ENCODE results near the gene ROR1. TPM values are rescaled to one million over a fixed set of nuclear protein-coding genes. Genes with fewer than 3 reads are reported as not detected.

ROR1 gene
- total RNA-seq, 1 experiment from 2014 or later = 33.8 TPM

- H3K27ac Mint-ChIP-seq (ENCODE audit: unreplicated experiment) = no peak overlapping the region
- no peaks in the 10 kb centered on the region for H3K9me3 Mint-ChIP-seq (ENCODE audit: low read depth, unreplicated experiment)
- no peak for TF ChIP-seq CTCF (IDR thresholded peaks at IDR 0.05; ENCODE audit: unreplicated experiment)
- H3K27me3 Mint-ChIP-seq (ENCODE audit: unreplicated experiment) = no peaks in the 10 kb centered on the region
- CTCF ChIA-PET = no interaction called here
- intact Hi-C loops (cut with micrococcal nuclease; ENCODE audit: unreplicated experiment) = no loop called here
- H3K4me3 Mint-ChIP-seq (ENCODE audit: low read depth, unreplicated experiment) = no peak overlapping the region
- peaks cover 5% of the 10 kb centered on the region for H3K36me3 Mint-ChIP-seq (ENCODE audit: insufficient read depth, unreplicated experiment)
- no peak for DNase-seq
- BruUV-seq (replicated peaks) = no TSS peak
- peaks cover 16% of the 10 kb centered on the region for H3K4me1 Mint-ChIP-seq (ENCODE audit: low read depth, unreplicated experiment)
Measured at GRCh38 chr1:64116537-64116936, 342.7 kb downstream of the ROR1 start.

GRCh38 chr1:64117492-64117891, 343.7 kb downstream of the ROR1 start:
- no peak for TF ChIP-seq CTCF (IDR thresholded peaks at IDR 0.05; ENCODE audit: unreplicated experiment)
- Mint-ChIP-seq H3K4me1 (ENCODE audit: low read depth, unreplicated experiment) (peaks cover 13% of the 10 kb centered on the region), H3K27ac (ENCODE audit: unreplicated experiment) (no peak overlapping the region), H3K9me3 (ENCODE audit: low read depth, unreplicated experiment) (no peaks in the 10 kb centered on the region), H3K27me3 (ENCODE audit: unreplicated experiment) (no peaks in the 10 kb centered on the region), H3K36me3 (ENCODE audit: insufficient read depth, unreplicated experiment) (peaks cover 5% of the 10 kb centered on the region), H3K4me3 (ENCODE audit: low read depth, unreplicated experiment) (no peak overlapping the region)
- BruUV-seq (replicated peaks) = no TSS peak
- DNase-seq = no peak
- intact Hi-C loops (cut with micrococcal nuclease; ENCODE audit: unreplicated experiment) = no loop called here
- CTCF ChIA-PET = no interaction called here

GRCh38 chr1:64121766-64122385, 348.1 kb downstream of the ROR1 start:
- H3K27ac Mint-ChIP-seq (ENCODE audit: unreplicated experiment) = no peak overlapping the region
- H3K36me3 Mint-ChIP-seq (ENCODE audit: insufficient read depth, unreplicated experiment) = no peaks in the 10 kb centered on the region

GRCh38 chr1:64122588-64122987, 348.8 kb downstream of the ROR1 start:
- Mint-ChIP-seq H3K4me1 (ENCODE audit: low read depth, unreplicated experiment) (peaks cover 7% of the 10 kb centered on the region), H3K9me3 (ENCODE audit: low read depth, unreplicated experiment) (peaks cover 2% of the 10 kb centered on the region), H3K36me3 (ENCODE audit: insufficient read depth, unreplicated experiment) (no peaks in the 10 kb centered on the region), H3K27me3 (ENCODE audit: unreplicated experiment) (no peaks in the 10 kb centered on the region), H3K27ac (ENCODE audit: unreplicated experiment) (no peak overlapping the region), H3K4me3 (ENCODE audit: low read depth, unreplicated experiment) (no peak overlapping the region)
- no peak for DNase-seq
- BruUV-seq (replicated peaks) = no TSS peak
- CTCF ChIA-PET = interaction anchor here (1.6 kb wide), 1 partner anchor 448 kb away, joined by 3 read pairs; no protein-coding TSS in a partner anchor
- intact Hi-C loops (cut with micrococcal nuclease; ENCODE audit: unreplicated experiment) = no loop called here
- no peak for TF ChIP-seq CTCF (IDR thresholded peaks at IDR 0.05; ENCODE audit: unreplicated experiment)

More at GRCh38 chr1:64121766-64122385, 348.1 kb downstream of the ROR1 start:
- CTCF ChIA-PET = interaction anchor here (1.6 kb wide), 1 partner anchor 447 kb away, joined by 3 read pairs; no protein-coding TSS in a partner anchor
- intact Hi-C loops (cut with micrococcal nuclease; ENCODE audit: unreplicated experiment) = no loop called here
- H3K9me3 Mint-ChIP-seq (ENCODE audit: low read depth, unreplicated experiment) = no peaks in the 10 kb centered on the region
- no peak for TF ChIP-seq CTCF (IDR thresholded peaks at IDR 0.05; ENCODE audit: unreplicated experiment)
- peaks cover 7% of the 10 kb centered on the region for H3K4me1 Mint-ChIP-seq (ENCODE audit: low read depth, unreplicated experiment)
- H3K27me3 Mint-ChIP-seq (ENCODE audit: unreplicated experiment) = no peaks in the 10 kb centered on the region
- BruUV-seq (replicated peaks) = no TSS peak
- DNase-seq = no peak
- H3K4me3 Mint-ChIP-seq (ENCODE audit: low read depth, unreplicated experiment) = no peak overlapping the region

Measured in Calu3 (cell line).